Subcutaneous adipose tissue (tissue), 4 donors: ENCODE data around the gene CHL1. TPM values are rescaled to one million over a fixed set of nuclear protein-coding genes. Genes with fewer than 3 reads are reported as not detected.

ENCODE experiments used
- CTCF ChIP-seq: fragments of 450-650 bp; IDR thresholded peaks from one replicate; pipeline ENCODE4 v1.5.1; 2016; ENCODE audit warnings: low read depth, mild to moderate bottlenecking, control low read depth, antibody characterized with exemption, moderate library complexity
- total RNA-seq, 4 donors: library from RNA; depleted of rRNA; stranded (reverse); fragments of >200 nt; gene quantifications; one replicate each; pipeline ENCODE4 v1.1.0, GENCODE V29; 2016

The CHL1 gene
- total RNA-seq, 4 donors from 2014 or later: 34.4 to 173 (median 45.5) TPM

GRCh38 chr3:284322-284721, 87.8 kb downstream of the CHL1 start:
- no peak for TF ChIP-seq CTCF

GRCh38 chr3:288417-288816, 91.9 kb downstream of the CHL1 start:
- no peak for TF ChIP-seq CTCF

GRCh38 chr3:291028-291427, 94.5 kb downstream of the CHL1 start:
- TF ChIP-seq CTCF: no peak

- no peak for TF ChIP-seq CTCF
Measured at GRCh38 chr3:291646-292436, 95.3 kb downstream of the CHL1 start.

- no peak for TF ChIP-seq CTCF
Measured at GRCh38 chr3:294096-294495, 97.5 kb downstream of the CHL1 start.

- TF ChIP-seq CTCF: no peak
Measured at GRCh38 chr3:294581-294980, 98.0 kb downstream of the CHL1 start.

GRCh38 chr3:295166-295565, 98.6 kb downstream of the CHL1 start:
- no peak for TF ChIP-seq CTCF
